ENCODE measurements around the gene ARPC1A.
A peak's percentile ranks its signal among the peaks of the same experiment; 100 is the strongest.

ARPC1A gene

GRCh38 chr7:99390941-99391602 lies 65.4 kb downstream of the ARPC1A start:
- DNase-seq: no peak

GRCh38 chr7:99392046-99392445 lies 66.3 kb downstream of the ARPC1A start:
- DNase-seq: no peak

GRCh38 chr7:99392659-99393354 lies 67.1 kb downstream of the ARPC1A start:
- peak; percentile 75 to 85 (median 78) for DNase-seq

- DNase-seq: no peak
Observed at GRCh38 chr7:99393355-99394187, 67.9 kb downstream of the ARPC1A start.

- DNase-seq: no peak
Observed at GRCh38 chr7:99394188-99394502, 68.4 kb downstream of the ARPC1A start.

GRCh38 chr7:99395616-99396327 lies 70.1 kb downstream of the ARPC1A start:
- DNase-seq: no peak

GRCh38 chr7:99396418-99397296 lies 71.0 kb downstream of the ARPC1A start:
- DNase-seq: no peak

GRCh38 chr7:99397297-99397983 lies 71.7 kb downstream of the ARPC1A start:
- DNase-seq: no peak

GRCh38 chr7:99398891-99399445 lies 73.3 kb downstream of the ARPC1A start:
- DNase-seq: no peak

- DNase-seq: no peak
Observed at GRCh38 chr7:99399597-99399996, 73.9 kb downstream of the ARPC1A start.

GRCh38 chr7:99402854-99403253 lies 77.2 kb downstream of the ARPC1A start:
- DNase-seq: no peak

- DNase-seq: no peak
Observed at GRCh38 chr7:99403764-99404163, 78.1 kb downstream of the ARPC1A start.

GRCh38 chr7:99404235-99404976 lies 78.7 kb downstream of the ARPC1A start:
- DNase-seq: no peak

- no peak for DNase-seq
Observed at GRCh38 chr7:99404977-99405320, 79.3 kb downstream of the ARPC1A start.

- no peak for DNase-seq
Observed at GRCh38 chr7:99406557-99406956, 80.9 kb downstream of the ARPC1A start.

- DNase-seq: peak in 3 of 6 experiments; percentile 20 to 54 (median 44)
Observed at GRCh38 chr7:99407872-99408378, 82.2 kb downstream of the ARPC1A start.

GRCh38 chr7:99408379-99409191 lies 82.9 kb downstream of the ARPC1A start, which contains the start of the genes BUD31 and PDAP1:
BUD31 (plus strand) TSS chr7:99408969; CDS start chr7:99411093, 2,124 bp downstream.
PDAP1 (minus strand) TSS chr7:99408597; CDS start chr7:99408548, 49 bp downstream.
- DNase-seq: peak; percentile 91 to 99 (median 96)

GRCh38 chr7:99409192-99409572 lies 83.5 kb downstream of the ARPC1A start:
- DNase-seq: peak in 2 of 6 experiments; percentile 49 to 65

GRCh38 chr7:99409806-99410205 lies 84.1 kb downstream of the ARPC1A start:
- peak in 1 of 6 experiments; percentile 17 for DNase-seq
